Vagina (tissue), 2 donors: ENCODE measurements around the gene COL27A1.

Source experiments
- POLR2A ChIP-seq, 2 donors: fragments of 450-650 bp; IDR thresholded peaks; one replicate each; pipeline ENCODE4 v1.6.1; 2017; ENCODE audit warnings: antibody characterized with exemption in 2 of 2, mild to moderate bottlenecking in 2 of 2, moderate library complexity in 2 of 2
- POLR2AphosphoS5 ChIP-seq, 2 donors: sonication (generic); formaldehyde crosslinking; IDR thresholded peaks; one replicate each; pipeline ENCODE4 v1.9.0; 2017; ENCODE audit warnings: antibody characterized with exemption in 2 of 2, mild to moderate bottlenecking in 2 of 2, low read depth in 1 of 2; ENCODE audit not compliant: insufficient read depth in 1 of 2
- TF ChIP-seq, protein P1 (sequence below), 3 experiments: fragments of 450-650 bp in 2 of 3; fragments of 200-600 bp in 1 of 3; sonication (generic) in 1 of 3; IDR thresholded peaks; one replicate each; pipeline ENCODE4 v1.5.1; 2017 to 2019; ENCODE audit warnings: antibody characterized with exemption in 3 of 3, mild to moderate bottlenecking in 2 of 3, moderate library complexity in 2 of 3

DNA sequence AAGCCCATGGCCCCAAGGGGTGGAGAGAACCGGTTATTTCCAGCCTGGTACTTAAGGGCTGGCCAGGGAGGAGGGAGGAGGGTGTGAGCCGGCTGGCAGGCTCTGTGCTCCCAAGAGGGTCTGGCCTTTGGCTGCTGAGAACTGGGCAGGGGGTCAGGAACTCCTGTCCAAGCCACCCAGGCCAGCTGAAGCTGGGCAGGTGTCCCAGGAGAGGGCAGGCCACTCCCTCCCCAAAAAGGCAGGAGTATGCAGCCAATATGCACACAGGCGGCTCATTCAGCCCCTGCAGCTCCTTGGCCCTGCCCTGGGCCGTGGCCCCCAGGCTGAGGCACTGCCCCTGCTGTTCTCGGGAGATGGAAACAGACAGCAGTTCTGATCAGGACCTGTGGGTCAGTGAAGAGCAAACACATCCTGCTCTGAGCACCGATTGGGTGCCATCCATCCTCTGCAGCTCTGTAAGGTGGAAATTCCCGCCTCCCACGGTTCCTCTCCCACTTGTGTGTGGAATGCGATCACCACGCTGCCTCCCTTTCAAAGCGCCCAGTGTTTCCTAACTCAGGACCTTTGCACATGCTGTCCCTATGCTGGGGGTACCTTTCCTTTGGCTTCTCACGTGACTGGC lies 39.1 kb upstream of the COL27A1 start:
- TF ChIP-seq, protein P1, sequence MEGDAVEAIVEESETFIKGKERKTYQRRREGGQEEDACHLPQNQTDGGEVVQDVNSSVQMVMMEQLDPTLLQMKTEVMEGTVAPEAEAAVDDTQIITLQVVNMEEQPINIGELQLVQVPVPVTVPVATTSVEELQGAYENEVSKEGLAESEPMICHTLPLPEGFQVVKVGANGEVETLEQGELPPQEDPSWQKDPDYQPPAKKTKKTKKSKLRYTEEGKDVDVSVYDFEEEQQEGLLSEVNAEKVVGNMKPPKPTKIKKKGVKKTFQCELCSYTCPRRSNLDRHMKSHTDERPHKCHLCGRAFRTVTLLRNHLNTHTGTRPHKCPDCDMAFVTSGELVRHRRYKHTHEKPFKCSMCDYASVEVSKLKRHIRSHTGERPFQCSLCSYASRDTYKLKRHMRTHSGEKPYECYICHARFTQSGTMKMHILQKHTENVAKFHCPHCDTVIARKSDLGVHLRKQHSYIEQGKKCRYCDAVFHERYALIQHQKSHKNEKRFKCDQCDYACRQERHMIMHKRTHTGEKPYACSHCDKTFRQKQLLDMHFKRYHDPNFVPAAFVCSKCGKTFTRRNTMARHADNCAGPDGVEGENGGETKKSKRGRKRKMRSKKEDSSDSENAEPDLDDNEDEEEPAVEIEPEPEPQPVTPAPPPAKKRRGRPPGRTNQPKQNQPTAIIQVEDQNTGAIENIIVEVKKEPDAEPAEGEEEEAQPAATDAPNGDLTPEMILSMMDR (IDR thresholded peaks at IDR 0.05) = no peak
- TF ChIP-seq POLR2A (IDR thresholded peaks at IDR 0.05) (no peak), POLR2AphosphoS5 (IDR thresholded peaks at IDR 0.05; ENCODE audit: insufficient read depth in 1 of 2, low read depth in 1 of 2) (no peak)
